SHP77 (cell line): ENCODE measurements around the gene ARIH2.

ENCODE experiments used
- DNase-seq, 2 experiments: peaks; one replicate each; lab custom pipeline; 2025; lab: John Stamatoyannopoulos, UW

The ARIH2 gene

GRCh38 chr3:48974076-48974864 lies 55.6 kb downstream of the ARIH2 start:
- no peak for DNase-seq

GRCh38 chr3:48979451-48979850 lies 60.8 kb downstream of the ARIH2 start:
- DNase-seq = no peak

DNA sequence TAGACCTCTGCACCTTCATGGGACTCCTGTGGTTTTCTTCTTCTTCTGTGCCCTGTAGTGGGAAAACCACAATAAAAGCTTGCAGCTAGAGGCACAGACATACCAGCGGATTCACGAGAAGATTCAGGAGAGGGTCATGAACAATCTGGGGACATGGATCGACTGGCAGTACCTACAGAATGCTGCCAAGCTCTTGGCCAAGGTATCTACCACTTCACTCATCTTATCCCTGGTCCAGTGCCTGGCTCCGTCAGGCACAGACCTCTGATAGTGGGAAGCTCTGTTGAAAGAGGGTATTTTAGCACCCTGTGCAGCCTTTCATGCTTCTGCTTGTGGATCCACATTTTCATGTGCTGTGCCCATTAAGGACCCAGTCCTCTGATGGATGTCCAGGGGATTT lies 61.7 kb downstream of the ARIH2 start:
- DNase-seq = no peak

DNA sequence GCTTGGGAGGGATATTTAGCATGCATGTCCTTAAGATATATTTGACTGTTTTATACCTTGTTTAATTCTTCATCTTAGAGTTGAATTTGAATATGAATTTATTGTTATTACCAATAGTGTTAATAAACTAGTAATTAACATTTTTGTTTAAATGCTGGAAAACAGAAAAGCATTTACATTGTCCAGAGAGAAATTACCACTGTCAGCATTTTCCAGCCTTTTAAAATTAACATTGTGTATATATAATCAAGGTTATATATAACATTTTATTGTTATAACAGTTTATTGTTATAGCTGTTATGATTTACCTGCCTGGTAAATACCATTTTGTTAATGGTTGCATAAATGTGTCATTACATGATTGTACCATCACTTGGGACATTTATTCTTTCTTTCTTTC lies 63.4 kb downstream of the ARIH2 start:
- DNase-seq = no peak

DNA sequence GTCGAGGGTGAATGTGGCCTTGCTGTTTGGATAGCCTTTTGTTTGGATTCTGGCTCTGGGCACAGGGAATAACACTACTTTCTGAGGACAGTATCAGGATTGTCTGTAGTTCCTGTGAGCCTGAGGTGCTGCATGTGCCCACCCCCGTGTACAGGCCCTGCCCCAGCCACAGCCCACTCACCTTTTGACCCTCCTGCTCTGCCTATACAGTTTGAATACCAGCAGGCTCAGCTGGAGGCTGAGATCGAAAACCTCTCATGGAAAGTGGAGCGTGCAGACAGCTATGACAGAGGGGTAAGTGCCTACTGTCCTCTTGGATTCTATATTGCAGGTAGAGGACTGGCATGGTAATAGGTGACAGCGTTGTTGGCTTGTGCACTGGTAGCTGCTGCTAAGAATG lies 64.0 kb downstream of the ARIH2 start:
- DNase-seq = no peak

GRCh38 chr3:48983096-48983495 lies 64.5 kb downstream of the ARIH2 start:
- DNase-seq = no peak

DNA sequence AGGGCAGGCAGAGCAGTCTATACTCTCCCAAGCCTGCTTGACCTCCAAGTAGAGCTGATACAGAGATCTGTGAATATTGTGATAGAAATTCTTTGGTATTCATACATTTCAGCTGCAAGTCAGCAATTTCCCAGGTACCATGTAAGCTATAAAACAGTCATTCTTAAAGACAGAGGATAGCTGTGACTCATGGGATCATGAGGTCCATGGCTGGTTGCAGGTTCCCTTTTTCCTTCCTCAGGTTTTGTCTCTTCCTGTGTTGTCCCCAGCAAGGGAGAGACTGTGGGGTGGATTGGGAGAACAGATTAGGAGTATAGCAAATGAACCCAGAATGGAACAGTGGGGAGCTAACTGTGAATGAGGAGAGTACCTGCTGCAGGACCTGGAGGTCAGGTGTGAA lies 66.0 kb downstream of the ARIH2 start:
- DNase-seq = no peak

- DNase-seq = no peak
These were observed 67.3 kb downstream of the ARIH2 start for GRCh38 chr3:48985831-48986376.

GRCh38 chr3:48989126-48989795 lies 70.6 kb downstream of the ARIH2 start:
- no peak for DNase-seq

DNA sequence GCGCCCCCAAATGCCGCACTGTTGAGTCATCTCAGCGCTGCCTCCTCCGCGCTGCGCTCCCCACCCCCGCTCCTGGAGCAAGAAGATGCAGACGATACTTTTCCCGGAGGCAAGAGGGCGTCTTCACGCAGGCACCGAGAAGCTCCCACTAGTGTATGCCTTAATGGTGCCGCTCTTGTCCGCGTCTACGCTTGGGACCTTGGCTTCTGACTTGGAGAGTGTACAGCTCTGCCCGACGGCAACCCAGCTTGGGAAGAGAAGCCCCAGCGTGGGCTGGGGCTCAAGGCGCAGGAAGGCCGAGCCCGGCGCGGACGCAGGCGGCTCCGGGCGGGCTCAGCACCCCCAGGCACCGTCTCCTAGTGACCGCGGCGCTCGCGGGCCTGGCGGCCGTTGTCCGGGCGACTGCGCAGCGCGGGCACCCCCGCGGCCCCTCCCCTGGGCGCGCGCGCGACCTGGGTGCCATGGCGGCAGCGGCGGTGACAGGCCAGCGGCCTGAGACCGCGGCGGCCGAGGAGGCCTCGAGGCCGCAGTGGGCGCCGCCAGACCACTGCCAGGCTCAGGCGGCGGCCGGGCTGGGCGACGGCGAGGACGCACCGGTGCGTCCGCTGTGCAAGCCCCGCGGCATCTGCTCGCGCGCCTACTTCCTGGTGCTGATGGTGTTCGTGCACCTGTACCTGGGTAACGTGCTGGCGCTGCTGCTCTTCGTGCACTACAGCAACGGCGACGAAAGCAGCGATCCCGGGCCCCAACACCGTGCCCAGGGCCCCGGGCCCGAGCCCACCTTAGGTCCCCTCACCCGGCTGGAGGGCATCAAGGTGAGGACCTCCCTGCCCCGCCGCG lies 71.4 kb downstream of the ARIH2 start, which contains the start of gene P4HTM:
P4HTM (plus strand) TSS at position 446 of the 840 bp plus-strand sequence; CDS start at position 462, 16 bp downstream.
- DNase-seq = peak; percentile 57 to 64

- peak in 1 of 2 experiments; percentile 23 for DNase-seq
These were observed 72.2 kb downstream of the ARIH2 start for GRCh38 chr3:48990636-48991469.

DNA sequence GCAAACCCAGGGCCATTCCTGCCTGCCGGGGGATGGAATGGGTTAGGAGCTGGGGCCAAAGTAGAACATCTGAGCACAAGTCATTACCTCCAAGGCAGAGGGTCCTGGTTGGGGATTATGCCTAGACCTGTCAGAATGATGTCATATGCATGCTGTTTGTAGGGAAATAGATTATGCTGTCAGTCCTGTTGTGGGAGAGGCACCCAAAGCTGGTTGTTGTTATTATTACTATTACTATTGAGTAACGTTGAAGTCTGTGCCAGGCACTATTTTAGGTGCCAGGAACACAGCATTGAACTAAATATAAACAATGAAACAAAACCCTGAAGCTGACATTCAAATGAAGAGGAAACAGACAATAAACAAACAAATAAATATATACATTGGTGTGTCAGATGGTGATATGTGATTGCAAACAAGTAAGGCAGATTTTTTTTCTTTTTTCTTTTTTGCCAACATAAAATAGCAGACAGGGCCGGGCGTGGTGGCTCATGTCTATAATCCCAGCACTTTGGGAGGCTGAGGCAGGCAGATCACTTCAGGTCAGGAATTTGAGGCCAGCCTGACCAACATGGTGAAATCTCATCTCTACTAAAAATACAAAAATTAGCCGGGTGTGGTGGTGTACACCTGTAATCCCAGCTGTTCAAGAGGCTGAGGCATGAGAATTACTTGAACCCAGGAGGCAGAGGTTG lies 73.4 kb downstream of the ARIH2 start:
- DNase-seq = no peak

GRCh38 chr3:48993834-48994233 lies 75.2 kb downstream of the ARIH2 start:
- DNase-seq = no peak

- DNase-seq = no peak
These were observed 78.0 kb downstream of the ARIH2 start for GRCh38 chr3:48996640-48997039.

GRCh38 chr3:48997102-48997635 lies 78.5 kb downstream of the ARIH2 start:
- no peak for DNase-seq

GRCh38 chr3:48997714-48998637 lies 79.3 kb downstream of the ARIH2 start:
- peak in 1 of 2 experiments; percentile 41 for DNase-seq

DNA sequence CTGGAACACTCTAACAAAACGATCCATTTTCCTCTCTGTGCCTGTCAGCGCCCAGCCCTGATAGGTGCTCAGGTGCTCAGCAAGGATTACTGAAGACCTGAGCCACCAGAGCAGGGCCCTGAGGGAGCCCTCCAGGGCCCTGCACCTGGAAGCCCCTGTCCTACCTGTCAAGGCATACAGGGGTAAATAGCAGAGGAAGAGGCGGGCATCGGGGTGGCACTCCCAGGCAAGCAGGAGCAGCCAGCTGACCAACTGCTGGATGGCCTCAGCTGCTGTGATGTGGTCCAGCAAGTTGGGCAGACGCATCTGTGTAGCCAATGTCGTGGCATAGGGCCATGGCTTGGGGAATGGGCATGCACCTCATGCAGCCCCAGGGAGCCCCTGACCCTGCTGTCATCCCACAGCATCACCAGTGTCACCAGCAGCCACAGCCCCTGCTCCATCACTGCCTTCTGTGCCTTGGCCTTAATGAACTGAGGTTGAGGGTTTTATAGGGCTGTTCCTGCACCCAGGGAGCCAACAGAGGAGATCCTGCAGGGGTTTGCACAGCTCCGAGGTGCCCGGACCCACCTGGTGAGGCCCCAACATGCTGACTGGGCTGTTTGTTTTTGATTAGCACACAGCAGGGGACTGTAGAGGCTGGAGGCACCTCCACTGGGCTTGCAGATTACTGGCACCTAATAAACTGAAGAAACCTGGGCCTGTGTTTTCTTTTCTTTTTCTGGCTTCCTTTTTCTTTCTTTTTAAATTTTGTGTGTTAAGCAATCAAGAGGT lies 80.6 kb downstream of the ARIH2 start:
- no peak for DNase-seq

DNA sequence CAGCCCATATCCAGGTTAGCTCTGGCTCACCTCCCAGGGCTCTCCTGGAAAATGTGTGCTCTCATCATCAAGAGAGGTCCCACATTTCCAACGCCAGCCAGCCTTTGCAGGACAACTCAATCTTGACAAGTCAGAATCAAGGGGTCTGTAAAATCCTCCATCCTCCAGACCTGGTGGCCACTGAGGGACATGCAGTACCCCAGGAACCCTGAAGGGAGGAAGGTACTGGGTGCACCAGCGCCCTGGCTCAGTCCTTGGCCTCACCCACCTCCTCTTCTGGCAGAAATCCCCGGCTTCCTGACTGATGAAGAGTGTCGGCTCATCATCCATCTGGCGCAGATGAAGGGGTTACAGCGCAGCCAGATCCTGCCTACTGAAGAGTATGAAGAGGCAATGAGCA lies 82.5 kb downstream of the ARIH2 start:
- DNase-seq = no peak
